DMS79 treated with DMSO at 0.1 percent for 48 hours (cell line): ENCODE measurements around the gene HYAL1.
"Not testable (repeated sequence)": the region's sequence is repeated elsewhere in the genome, so short reads cannot be mapped to it uniquely, and the experiment has no call there.

Source experiments
- DNase-seq: peaks from one replicate; lab custom pipeline; 2025; lab: John Stamatoyannopoulos, UW

Gene HYAL1

DNA sequence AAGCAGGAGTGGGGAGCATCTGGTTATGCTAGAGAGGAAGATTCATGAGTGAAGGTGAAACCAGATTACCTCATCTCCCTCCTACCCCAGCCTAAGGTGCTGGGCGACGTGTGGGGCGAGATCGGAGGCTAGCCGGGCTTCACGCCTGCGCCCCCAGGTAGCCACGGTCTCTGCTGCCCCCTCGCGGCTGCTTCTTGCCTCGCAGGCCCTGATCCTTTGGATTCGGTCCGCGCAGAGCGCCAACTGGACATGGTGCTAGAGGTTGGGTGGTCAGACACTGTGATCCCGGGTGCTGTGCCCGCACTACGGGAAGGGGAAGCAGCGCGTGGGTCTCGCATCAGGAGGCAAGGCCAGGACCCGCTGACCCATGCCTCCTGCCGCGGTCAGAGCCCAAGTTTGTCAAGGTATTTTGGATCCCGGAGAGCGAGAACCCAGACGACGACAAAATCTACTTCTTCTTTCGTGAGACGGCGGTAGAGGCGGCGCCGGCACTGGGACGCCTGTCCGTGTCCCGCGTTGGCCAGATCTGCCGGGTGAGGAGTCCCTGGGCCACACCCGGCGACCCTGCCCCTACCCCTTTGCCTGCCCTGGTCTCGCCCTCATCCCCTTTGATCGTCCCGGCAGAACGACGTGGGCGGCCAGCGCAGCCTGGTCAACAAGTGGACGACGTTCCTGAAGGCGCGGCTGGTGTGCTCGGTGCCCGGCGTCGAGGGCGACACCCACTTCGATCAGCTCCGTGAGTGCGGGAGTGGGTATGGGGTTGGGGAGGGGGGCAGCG lies 30.3 kb downstream of the HYAL1 start:
- DNase-seq, result peak; percentile 54

DNA sequence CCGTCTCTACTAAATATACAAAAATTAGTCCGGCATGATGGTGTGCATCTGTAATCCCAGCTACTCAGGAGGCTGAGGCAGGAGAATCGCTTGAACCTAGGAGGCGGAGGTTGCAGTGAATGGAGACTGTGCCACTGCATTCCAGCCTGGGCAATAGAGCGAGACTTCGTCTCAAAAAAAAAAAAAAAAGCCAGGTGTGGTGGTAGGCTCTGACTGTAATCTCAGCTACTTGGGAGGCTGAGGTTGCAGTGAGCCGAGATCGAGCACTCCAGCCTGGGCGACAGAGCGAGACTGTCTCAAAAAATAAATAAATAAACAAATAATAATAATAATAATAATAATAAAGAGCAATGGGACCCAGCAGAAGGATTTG lies 30.9 kb downstream of the HYAL1 start:
- not testable (repeated sequence) for DNase-seq

DNA sequence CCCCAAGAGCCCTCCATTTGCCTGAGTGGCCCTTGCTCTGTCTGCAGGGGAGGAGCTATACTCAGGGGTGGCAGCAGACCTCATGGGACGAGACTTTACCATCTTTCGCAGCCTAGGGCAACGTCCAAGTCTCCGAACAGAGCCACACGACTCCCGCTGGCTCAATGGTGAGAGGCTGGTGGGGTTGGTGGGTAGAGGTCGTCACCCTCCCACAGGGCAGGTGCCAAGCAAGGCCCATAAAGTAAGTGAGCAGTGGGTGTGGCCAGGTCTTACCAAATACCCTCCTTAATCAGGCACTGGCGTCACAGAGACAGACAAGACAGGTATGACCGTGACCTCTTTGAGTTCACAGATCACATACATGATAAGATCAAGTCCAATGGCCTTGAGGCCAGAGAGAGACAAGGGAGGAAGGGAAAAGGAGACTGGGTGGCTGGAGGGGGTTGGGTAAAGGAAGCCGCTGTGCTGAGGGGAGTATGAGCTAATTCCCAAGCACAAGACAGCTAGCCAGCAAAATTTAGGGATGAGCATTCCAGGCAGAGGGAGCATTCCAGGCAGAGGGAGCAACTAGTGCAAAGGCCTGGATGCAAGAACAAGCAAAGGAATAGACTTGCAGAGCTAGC lies 31.9 kb downstream of the HYAL1 start:
- no peak for DNase-seq

DNA sequence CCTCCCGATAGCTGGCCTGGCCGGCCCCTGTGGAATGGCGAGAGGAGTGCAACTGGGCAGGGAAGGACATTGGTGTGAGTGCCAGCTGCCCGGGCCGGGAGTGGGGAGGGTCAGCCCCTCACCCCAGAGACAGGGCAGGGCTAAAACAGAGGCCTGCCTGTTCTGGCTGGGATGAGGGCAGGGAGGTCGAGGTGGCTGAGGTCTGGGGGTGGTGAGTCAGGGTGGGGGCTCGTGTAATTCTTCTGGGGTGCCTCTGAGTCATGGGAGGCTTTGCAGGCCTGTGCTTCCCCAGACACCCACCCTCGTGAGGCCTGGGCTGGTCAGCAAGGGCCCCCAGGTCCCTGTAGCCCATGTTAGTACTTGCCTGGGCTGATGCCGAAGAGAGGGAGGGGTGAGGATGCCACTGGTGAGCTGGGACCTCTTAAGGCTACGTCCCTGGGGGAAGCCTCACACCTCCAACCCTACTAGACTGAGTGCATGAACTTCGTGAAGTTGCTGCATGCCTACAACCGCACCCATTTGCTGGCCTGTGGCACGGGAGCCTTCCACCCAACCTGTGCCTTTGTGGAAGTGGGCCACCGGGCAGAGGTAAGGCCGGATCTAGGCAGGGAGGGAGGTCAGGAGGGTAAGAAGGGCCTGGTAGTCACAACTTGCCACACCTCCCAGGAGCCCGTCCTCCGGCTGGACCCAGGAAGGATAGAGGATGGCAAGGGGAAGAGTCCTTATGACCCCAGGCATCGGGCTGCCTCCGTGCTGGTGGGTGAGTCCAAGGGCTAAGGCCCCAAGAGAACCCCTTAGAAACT lies 32.8 kb downstream of the HYAL1 start:
- DNase-seq, result no peak

DNA sequence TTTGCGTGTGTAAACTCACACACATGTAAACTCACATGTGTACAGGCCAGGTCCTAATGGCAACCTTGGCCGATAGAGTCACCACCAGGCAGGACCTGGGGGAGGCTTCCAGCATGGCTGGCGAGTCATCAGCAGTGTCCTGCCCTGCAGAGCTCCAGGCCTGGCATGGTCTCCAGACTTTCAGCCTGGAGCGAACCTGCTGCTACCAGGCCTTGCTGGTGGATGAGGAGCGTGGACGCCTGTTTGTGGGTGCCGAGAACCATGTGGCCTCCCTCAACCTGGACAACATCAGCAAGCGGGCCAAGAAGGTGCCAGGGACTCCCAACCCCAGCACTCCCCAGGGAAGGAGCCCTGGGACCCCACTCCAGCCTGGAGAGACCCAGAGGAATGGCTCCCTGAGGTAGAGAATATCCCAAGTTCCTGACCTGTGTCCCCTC lies 33.4 kb downstream of the HYAL1 start:
- DNase-seq, result no peak

DNA sequence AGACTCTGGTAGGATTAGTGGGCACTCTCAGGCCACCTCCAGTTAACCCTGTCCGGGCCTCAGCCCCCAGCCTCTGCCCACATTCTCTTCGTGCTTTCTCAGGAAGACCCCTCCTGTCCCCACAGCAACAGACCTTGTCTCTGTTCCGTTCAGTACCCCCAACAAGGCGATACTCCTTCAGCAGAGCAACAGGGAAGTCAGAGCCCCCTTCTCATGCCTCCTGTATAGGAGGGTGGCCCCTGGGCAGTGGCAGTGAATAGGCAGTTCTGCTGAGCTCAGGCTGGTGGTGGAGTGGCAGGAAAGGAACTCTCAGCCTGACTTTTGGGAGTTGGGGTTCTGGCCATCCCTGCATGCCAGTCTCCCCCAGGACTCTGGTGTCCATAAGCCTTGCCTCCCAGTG lies 33.9 kb downstream of the HYAL1 start:
- no peak for DNase-seq

DNA sequence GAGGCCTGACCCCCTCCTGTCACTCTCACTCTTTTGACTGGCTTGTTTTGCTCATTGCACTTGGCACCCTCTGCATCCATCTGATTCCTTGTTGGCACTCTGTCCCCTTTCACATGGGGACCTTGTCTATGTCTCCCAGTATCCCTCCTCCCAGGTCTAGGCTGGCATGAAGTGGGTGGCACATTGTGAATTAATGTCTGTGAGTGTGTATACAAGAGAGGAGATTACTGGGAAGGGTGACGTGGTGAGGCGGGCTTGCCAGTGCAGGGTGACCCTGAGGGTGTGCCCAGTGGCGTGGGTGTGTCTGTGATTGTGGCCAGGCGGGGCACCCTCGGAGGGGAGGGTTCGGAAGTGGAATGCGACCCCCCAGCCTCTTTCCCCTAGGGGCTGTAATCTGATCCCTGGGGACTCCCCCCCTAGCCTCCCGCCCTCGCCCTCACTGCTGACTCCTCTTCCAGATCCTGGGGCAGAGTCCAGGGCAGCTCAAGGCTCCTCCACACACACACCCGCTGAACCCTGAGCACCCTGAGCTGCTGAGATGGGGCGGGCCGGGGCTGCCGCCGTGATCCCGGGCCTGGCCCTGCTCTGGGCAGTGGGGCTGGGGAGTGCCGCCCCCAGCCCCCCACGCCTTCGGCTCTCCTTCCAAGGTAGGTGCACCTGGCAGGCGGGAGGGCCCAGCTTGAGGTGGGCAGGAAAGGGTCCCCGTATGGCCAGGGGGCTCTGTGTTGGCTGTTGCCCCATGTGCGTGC lies 34.5 kb downstream of the HYAL1 start, which contains the start of gene SEMA3B:
TSS of gene SEMA3B (plus strand) at position 445 of the 749 bp plus-strand sequence. CDS start at position 539, 94 bp downstream.
- DNase-seq, result no peak

DNA sequence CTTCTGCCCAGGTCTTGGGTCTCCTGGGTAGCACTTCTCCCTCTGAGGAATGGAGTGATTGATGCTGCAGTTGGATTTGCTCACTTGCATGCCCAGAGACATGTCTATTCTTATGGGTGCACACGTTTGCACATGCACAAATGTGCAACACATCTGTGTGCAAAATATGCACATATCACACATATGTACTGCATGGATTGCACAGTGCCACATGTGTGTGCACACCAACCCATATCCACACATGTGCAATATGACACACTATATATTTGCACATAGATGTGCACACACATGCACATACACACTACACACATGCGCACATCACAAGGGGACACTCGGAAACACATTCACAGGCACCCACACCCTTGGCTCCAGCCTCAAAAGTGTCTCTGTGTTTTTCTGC lies 35.1 kb downstream of the HYAL1 start:
- no peak for DNase-seq

DNA sequence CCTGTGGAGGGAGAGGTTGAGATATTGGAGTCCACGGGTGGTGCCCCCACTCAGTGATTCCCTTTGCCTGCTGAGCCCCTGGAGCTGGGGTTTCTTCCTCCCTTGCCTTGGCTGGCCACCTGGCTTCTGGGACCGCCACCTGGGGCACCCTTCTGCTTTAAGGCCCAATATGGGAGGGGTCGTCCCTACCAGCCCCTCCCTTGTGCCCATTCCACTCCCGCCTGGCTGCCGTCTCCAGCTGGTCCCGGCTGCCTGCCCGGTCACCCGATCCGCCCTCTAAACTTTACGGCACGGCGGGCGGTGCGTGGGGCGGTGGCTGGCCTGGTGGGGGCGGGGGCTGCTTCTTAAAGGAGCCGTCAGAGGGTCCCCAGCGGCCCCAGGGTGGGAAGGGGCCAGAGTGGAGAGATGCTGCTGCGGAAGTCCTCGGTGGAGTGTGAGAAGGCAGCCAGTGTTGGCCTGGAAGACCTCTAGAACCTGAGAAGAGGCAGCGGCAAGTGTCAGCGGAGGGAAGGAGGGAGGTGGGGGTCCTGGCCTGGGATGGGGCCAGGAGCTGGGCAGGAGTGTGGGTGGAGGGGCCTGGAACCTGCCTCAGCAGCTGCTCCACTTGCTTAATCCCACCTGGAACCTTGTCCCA lies 36.0 kb downstream of the HYAL1 start:
- peak; percentile 16 for DNase-seq

DNA sequence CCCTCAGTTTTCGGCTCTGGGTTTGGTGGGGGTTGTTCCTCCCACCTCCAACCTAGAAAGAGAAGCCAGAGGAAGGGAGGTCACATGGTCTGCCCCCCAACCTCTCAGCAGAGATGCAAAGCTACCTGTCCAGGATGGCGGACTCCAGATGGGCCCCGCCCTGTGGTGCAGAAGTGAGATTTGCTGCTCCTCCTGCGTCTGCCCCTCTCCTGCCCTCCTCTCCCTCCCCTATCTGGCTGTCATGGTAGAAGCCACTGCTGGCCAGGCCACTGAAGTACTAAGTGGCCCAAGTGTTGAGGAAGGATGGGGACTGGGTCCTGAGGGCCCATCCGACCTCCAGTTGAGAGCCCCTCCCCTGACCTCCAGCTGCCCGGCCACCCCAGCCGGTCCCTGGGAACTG lies 36.5 kb downstream of the HYAL1 start:
- DNase-seq, result no peak

DNA sequence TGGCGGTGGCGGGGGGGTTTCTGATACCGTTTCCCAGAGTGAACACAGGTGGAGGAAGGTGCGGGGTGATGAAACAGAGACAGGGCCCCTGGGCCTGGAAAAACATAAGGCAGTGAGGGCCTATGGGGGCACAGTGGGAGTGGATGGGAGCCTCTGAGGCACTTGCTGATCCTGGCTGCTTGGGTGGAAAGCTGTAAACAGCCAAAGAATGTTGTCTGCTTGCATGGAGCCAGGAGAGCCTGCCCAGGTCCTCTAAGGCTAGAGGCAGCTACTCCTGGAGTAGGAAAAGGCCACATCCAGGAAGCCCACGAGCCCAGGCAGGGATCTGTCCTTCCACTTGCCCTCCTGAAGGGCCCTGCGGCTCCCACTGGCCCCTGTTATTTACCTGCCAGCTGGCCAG lies 37.4 kb downstream of the HYAL1 start:
- DNase-seq, result no peak

DNA sequence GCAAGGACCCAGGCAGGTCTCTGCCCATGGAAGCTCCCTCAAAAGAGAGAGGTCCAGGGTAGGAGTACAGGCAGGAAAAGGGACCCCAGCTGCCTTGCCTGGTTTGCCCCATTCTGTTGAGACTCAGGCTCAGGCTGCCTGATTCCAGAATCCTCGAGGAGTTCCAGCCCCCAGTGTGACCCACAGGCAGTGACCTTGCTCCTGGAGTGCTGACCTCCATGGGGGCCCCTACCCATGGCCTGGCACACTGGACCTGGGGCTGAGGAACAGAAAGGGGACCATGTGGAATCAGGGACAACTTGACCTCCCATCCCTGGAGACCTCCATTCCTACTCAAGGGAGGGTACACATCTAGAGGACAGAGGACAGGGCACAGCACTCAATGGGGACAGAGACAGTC lies 37.8 kb downstream of the HYAL1 start:
- no peak for DNase-seq

DNA sequence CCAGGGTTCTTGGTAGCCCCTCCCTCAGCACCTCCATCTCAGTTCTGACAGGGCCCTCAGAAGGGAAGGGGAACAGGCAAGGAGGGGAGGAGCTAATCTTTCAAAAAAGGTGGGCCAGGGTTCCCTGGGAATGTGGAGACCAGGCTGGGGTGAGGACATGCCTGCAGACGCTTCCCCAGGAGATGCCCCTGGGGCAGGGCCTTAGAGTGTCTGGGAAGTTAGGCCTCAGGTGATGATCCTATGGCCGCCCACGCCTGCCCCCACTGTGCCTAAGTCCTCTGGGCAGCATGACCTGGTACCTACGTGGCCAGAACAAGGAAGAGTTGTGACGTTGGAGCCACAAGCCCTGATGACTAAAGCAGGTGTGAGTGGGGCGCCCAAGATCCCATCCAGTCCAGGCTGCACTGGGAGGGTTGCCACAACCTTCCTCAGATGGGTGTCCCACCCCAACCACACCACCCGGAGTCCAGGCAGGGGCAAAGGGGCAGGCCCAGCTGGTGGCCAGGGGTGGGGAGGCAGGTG lies 38.3 kb downstream of the HYAL1 start:
- DNase-seq, result no peak

DNA sequence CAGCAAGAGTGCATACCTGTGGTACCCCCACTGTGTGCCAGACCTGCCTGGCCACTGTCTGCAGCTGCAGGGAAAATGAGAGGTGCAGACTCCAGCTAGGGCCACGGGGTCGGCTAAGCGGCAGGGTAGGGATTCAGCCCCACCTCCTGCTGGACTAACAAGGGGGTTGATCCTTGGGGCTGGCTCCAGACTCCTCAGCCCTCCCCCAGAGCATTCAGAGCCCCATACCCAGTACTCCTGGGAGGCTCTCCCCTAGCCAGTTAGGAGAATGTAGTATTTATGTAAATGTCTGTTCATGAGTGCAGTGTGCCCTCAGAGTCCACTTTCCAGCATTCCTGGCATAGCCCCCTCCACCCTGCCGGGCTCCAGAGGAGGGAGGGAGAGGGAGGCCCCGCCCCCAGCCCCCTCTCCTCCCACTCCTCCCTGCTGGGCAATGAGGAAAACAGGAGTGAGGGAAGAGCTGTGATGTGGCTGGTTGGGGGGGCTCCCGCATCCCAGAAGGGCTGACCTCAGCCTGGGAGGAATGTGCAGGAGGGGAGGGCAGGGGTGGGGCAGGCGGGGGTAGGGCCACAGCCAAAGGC lies 38.9 kb downstream of the HYAL1 start:
- no peak for DNase-seq

DNA sequence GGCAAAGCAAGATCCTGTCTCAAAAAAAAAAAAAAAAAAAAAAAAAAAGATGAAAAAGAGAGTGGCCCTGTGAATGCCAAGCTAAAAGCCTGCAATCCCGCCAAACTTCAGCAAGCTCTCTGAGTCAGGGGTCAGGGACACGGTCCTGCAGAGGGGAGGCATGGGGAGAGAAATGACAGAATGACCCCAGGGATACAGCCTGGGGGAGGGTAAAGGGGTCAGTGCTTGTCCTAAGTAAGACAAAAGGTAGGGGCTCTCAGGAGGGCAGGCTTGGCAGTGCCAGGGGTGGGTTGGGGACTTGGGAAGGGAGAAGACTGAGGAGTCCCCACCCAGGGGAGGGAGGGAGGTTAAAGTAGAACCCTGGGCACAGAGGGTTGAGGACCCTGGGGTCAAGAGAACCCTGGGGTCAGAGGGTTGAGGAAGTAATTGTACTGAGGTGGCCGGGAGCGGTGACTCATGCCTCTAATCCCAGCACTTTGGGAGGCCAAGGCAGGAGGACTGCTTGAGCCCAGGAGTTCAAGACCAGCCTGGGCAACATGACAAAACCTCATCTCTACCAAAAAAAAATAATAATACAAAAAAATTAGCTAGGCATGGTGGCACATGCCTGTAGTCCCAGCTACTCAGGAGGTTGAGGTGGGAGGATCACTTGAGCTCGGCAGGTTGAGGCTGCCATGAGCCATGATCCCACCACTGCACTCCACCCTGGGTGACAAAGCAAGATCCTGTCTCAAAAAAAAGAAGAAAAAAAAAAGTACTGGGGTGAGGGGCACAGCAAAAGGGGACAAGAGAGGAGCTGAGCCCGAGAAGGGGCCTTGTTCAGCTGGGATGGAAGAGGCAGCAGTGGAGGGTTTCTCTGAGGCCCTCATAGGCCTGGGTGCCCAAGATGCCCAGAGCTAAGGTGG lies 39.6 kb downstream of the HYAL1 start:
- DNase-seq, result no peak

DNA sequence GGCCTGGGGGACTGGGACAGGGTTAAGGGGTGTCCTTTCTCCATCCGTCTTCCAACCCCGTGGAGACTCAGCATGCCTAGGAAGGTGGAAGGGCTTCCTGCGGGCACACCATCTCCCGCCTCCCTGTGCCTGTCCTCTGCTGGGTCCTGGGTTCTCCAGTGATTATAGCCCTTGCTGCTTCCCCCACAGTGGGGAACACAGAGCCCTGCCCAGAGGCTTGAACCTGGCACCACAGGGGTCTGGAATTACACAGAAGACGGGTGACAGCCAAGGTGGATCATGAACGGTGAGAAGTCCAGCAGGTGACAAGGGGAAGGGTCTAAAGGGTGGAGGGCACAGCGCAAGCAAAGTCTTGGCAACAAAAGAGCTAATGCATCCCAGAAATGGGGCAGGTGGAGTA lies 40.6 kb downstream of the HYAL1 start:
- DNase-seq, result no peak

DNA sequence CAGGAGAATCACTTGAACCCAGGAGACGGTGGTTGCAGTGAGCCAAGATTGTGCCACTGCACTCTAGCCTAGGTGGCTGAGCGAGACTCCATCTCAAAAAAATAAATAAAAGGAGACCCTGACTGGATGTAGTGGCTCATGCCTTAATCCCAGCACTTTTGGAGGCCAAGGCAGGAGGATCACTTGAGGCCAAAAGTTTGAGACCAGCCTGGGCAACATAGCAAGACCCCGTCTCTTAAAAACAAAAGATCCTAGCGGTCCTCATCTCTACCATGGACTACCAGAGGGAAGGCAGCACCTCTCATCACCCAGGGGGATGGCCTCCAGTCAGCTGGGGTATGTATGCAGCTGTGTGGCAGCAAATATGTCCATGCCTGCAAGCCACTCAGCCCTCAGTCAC lies 41.2 kb downstream of the HYAL1 start:
- not testable (repeated sequence) for DNase-seq

DNA sequence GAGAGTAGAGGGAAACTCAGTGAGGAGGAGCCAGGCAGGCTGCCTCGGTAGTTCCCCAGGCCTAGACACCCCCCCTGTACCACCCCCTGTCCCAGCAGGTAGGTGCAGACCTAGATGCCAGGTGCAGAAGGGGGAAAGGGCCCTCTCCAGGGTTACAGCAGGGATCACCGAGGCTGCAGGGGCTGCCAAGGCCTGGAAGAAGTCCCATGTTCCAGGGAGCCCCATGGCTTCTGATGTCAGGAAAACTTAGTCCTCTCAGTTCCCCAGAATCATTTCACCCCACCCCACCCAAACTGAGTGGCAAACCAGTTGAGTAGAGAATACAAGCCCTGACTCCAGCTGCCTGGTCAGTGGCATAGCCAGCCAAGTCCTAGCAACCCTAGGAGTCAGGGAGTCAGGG lies 41.9 kb downstream of the HYAL1 start:
- no peak for DNase-seq

DNA sequence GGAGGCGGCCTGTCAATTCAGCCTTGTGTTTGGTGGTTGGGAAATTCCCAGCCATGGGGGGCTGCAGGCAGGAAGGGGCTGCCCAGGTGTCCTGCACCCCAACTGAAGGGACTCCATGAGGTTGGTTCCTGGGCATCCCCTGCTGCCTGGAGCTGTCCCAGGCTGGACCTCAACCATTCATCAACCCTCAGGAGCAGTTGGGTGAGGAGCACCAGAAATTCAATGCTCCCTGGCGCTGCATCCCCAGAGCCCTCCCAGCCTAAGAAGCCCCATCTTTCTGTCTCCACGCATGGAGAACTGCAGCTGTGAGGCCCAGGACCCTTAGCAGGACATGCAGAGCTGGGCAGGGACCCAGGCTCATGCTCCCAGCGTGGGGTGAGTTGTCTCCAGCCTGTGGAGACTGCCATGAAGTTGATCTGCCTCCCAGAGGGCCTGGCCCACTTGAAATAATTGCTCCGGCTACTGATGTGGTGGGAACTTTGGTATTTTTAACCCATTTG lies 42.4 kb downstream of the HYAL1 start:
- DNase-seq, result no peak
